ENCODE results near the gene SRGAP2C.
"Not testable (repeated sequence)": the region's sequence is repeated elsewhere in the genome, so short reads cannot be mapped to it uniquely, and the experiment has no call there.

DNA sequence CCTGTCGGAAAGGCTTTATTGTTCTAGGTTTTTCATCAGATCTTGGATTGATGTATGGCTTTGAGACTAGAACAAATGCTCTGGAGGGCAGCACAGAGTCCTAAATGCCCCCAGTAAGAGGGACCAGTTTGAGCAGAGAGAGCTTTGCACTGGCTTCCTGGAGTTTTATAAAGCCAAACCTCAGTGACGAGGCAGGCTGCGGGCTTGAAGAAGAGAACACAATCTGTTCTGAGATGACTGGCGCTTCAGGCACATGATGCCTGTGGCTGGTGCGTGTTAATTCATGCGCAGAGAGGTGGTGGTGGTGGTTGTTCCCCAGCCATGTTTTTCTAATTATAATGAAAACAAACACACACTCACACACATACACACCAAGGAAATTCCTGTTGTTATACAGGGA is 180.9 kb downstream of the SRGAP2C start:
- not testable (repeated sequence) for TF ChIP-seq CTCF (IDR thresholded peaks at IDR 0.05 in 4 of 5, conservative IDR thresholded peaks at IDR 0.05 in 1 of 5); POLR2A (IDR thresholded peaks at IDR 0.05)

All from gastrocnemius medialis (tissue), 4 donors.